ENCODE data around the gene KCTD2. TPM values are rescaled to one million over a fixed set of nuclear protein-coding genes. Genes with fewer than 3 reads are reported as not detected.

Gene KCTD2
- total and polyA plus RNA-seq, 9 of the 15 experiments (the other 6 are each of a cell fraction or from before 2014, with no cell fraction given) = 1.7 to 32.9 (median 15.8) TPM

DNA sequence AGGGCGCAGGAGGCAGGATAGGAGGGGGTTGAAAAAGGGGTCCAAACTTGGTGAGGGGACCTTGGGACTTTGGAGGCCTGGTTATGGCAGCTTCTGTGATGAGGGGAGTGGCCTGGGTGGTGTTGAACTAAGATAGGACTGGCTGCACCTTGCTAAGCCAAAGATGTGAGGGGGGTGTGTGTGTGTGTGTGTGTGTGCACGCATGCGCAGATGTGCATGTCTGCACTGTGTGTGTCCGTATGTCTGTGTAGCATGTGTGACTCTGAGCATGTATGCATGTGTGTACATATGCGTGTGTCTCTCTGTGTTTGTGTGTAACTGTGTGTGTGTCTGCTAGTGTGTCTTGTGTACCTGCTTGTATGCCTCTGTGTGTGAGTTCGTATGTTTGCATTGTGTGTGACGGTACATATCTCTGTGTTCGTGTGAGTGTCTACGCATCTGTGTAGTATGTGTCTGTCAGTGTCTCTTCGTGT, 44.9 kb downstream of the KCTD2 start (continued):
- TF ChIP-seq, protein P1, sequence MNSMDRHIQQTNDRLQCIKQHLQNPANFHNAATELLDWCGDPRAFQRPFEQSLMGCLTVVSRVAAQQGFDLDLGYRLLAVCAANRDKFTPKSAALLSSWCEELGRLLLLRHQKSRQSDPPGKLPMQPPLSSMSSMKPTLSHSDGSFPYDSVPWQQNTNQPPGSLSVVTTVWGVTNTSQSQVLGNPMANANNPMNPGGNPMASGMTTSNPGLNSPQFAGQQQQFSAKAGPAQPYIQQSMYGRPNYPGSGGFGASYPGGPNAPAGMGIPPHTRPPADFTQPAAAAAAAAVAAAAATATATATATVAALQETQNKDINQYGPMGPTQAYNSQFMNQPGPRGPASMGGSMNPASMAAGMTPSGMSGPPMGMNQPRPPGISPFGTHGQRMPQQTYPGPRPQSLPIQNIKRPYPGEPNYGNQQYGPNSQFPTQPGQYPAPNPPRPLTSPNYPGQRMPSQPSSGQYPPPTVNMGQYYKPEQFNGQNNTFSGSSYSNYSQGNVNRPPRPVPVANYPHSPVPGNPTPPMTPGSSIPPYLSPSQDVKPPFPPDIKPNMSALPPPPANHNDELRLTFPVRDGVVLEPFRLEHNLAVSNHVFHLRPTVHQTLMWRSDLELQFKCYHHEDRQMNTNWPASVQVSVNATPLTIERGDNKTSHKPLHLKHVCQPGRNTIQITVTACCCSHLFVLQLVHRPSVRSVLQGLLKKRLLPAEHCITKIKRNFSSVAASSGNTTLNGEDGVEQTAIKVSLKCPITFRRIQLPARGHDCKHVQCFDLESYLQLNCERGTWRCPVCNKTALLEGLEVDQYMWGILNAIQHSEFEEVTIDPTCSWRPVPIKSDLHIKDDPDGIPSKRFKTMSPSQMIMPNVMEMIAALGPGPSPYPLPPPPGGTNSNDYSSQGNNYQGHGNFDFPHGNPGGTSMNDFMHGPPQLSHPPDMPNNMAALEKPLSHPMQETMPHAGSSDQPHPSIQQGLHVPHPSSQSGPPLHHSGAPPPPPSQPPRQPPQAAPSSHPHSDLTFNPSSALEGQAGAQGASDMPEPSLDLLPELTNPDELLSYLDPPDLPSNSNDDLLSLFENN (IDR thresholded peaks at IDR 0.05; ENCODE audit: low read depth in 2 of 2, low read length in 2 of 2) = no peak
- TF ChIP-seq, protein P2, sequence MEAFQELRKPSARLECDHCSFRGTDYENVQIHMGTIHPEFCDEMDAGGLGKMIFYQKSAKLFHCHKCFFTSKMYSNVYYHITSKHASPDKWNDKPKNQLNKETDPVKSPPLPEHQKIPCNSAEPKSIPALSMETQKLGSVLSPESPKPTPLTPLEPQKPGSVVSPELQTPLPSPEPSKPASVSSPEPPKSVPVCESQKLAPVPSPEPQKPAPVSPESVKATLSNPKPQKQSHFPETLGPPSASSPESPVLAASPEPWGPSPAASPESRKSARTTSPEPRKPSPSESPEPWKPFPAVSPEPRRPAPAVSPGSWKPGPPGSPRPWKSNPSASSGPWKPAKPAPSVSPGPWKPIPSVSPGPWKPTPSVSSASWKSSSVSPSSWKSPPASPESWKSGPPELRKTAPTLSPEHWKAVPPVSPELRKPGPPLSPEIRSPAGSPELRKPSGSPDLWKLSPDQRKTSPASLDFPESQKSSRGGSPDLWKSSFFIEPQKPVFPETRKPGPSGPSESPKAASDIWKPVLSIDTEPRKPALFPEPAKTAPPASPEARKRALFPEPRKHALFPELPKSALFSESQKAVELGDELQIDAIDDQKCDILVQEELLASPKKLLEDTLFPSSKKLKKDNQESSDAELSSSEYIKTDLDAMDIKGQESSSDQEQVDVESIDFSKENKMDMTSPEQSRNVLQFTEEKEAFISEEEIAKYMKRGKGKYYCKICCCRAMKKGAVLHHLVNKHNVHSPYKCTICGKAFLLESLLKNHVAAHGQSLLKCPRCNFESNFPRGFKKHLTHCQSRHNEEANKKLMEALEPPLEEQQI (IDR thresholded peaks at IDR 0.05) = no peak
- TF ChIP-seq PHB2 (IDR thresholded peaks at IDR 0.05; ENCODE audit: low read depth) (0 out of 2 replicates have a peak, but pooled peaks have one; percentile 34), DMBX1 (CRISPR knock-in tag; IDR thresholded peaks at IDR 0.05; ENCODE audit: borderline replicate concordance) (no peak), ZNF589 (CRISPR knock-in tag; IDR thresholded peaks at IDR 0.05; ENCODE audit: low read depth) (no peak), FOXA1 (IDR thresholded peaks at IDR 0.05; ENCODE audit: borderline replicate concordance) (no peak), CCAR2 (IDR thresholded peaks at IDR 0.05; ENCODE audit: low read depth, low read length) (no peak), CBFA2T3 (IDR thresholded peaks at IDR 0.05) (peak; percentile 67), POLR2H (tag; IDR thresholded peaks at IDR 0.05; ENCODE audit: low read depth) (no peak), ZNF507 (tag; conservative IDR thresholded peaks at IDR 0.05) (no peak), CBX1 (IDR thresholded peaks at IDR 0.05; ENCODE audit: low read depth) (no peak), TCF7 (IDR thresholded peaks at IDR 0.05; ENCODE audit: borderline replicate concordance) (no peak), SNRNP70 (optimal IDR thresholded peaks at IDR 0.05; ENCODE audit: low read depth, low read length) (no peak)
- TF ChIP-seq, protein P3, sequence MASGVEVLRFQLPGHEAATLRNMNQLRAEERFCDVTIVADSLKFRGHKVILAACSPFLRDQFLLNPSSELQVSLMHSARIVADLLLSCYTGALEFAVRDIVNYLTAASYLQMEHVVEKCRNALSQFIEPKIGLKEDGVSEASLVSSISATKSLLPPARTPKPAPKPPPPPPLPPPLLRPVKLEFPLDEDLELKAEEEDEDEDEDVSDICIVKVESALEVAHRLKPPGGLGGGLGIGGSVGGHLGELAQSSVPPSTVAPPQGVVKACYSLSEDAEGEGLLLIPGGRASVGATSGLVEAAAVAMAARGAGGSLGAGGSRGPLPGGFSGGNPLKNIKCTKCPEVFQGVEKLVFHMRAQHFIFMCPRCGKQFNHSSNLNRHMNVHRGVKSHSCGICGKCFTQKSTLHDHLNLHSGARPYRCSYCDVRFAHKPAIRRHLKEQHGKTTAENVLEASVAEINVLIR (CRISPR knock-in tag; IDR thresholded peaks at IDR 0.05) = no peak
- TF ChIP-seq, protein P4, sequence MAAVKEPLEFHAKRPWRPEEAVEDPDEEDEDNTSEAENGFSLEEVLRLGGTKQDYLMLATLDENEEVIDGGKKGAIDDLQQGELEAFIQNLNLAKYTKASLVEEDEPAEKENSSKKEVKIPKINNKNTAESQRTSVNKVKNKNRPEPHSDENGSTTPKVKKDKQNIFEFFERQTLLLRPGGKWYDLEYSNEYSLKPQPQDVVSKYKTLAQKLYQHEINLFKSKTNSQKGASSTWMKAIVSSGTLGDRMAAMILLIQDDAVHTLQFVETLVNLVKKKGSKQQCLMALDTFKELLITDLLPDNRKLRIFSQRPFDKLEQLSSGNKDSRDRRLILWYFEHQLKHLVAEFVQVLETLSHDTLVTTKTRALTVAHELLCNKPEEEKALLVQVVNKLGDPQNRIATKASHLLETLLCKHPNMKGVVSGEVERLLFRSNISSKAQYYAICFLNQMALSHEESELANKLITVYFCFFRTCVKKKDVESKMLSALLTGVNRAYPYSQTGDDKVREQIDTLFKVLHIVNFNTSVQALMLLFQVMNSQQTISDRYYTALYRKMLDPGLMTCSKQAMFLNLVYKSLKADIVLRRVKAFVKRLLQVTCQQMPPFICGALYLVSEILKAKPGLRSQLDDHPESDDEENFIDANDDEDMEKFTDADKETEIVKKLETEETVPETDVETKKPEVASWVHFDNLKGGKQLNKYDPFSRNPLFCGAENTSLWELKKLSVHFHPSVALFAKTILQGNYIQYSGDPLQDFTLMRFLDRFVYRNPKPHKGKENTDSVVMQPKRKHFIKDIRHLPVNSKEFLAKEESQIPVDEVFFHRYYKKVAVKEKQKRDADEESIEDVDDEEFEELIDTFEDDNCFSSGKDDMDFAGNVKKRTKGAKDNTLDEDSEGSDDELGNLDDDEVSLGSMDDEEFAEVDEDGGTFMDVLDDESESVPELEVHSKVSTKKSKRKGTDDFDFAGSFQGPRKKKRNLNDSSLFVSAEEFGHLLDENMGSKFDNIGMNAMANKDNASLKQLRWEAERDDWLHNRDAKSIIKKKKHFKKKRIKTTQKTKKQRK (IDR thresholded peaks at IDR 0.05; ENCODE audit: borderline replicate concordance, low read depth, low read length) = no peak
- TF ChIP-seq, protein P5, sequence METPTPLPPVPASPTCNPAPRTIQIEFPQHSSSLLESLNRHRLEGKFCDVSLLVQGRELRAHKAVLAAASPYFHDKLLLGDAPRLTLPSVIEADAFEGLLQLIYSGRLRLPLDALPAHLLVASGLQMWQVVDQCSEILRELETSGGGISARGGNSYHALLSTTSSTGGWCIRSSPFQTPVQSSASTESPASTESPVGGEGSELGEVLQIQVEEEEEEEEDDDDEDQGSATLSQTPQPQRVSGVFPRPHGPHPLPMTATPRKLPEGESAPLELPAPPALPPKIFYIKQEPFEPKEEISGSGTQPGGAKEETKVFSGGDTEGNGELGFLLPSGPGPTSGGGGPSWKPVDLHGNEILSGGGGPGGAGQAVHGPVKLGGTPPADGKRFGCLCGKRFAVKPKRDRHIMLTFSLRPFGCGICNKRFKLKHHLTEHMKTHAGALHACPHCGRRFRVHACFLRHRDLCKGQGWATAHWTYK (CRISPR knock-in tag; IDR thresholded peaks at IDR 0.05) = no peak
